BE2C (cell line): Measurements from ENCODE around the gene UROC1.
A peak's percentile ranks its signal among the peaks of the same experiment; 100 is the strongest.

Experiments used
- DNase-seq: peaks from one replicate; pipeline ENCODE4 v3.0.0-alpha.2; 2020
- H3K27me3 ChIP-seq: fragments of 250-450 bp; sonication (Bioruptor Pico); 2 replicates; pipeline ENCODE4 v1.5.1; 2020; ENCODE audit warnings: mild to moderate bottlenecking
- H3K36me3 ChIP-seq: fragments of 250-450 bp; sonication (Bioruptor Pico); 2 replicates; pipeline ENCODE4 v1.5.1; 2020; ENCODE audit warnings: mild to moderate bottlenecking
- H3K4me1 ChIP-seq: fragments of 250-450 bp; sonication (Bioruptor Pico); 2 replicates; pipeline ENCODE4 v1.5.1; 2020
- H3K4me3 ChIP-seq: 2 replicates; pipeline ENCODE4 v1.5.1; 2011; ENCODE audit warnings: low read depth, low read length
- H3K9me3 ChIP-seq: fragments of 250-450 bp; sonication (Bioruptor Pico); 2 replicates; pipeline ENCODE4 v1.5.1; 2020
- TF ChIP-seq, protein P1 (sequence below): IDR thresholded peaks from 2 replicates; pipeline ENCODE4 v1.5.1; 2012; ENCODE audit warnings: mild to moderate bottlenecking, low read depth, low read length

Gene UROC1

DNA sequence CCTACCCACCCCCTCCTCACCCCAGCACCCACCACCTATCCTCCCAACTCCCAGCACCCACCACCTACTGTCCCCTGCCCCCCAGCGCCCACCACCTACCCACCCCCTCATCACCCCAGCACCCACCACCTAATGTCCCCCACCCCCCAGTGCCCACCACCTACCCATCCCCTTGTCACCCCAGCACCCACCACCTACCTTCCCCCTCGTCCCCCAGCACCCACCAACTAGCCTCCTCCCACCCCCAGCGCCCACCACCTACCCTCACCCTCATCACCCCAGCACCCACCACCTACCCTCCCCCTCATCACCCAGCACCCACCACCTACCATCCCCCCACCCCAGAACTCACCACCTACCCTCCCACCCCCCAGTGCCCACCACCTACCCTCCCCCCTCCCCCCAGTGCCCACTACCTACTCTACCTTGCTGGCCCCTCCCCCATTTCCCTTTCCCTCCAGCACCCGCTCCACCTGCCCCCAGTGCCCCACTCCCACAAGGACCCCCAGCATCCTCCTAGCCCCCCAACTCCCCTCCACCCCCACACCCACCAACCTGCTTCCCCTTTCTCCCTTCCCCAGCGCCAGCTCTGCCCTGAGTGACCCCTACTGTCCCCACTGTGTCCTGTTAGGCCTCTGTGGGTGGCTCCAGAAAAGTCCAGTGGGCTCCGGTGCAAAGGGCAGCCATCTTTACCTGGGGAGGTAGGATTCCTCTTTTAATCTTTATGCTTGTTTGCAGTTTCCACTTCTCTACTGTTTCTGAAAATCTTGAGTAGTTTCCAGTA is 1.2 kb downstream of the UROC1 start:
- H3K36me3 ChIP-seq, result no peaks in the 10 kb centered on the region
- DNase-seq, result no peak
- H3K4me3 ChIP-seq, result no peak overlapping the region
- no peaks in the 10 kb centered on the region for H3K9me3 ChIP-seq
- no peaks in the 10 kb centered on the region for H3K27me3 ChIP-seq
- TF ChIP-seq, protein P1, sequence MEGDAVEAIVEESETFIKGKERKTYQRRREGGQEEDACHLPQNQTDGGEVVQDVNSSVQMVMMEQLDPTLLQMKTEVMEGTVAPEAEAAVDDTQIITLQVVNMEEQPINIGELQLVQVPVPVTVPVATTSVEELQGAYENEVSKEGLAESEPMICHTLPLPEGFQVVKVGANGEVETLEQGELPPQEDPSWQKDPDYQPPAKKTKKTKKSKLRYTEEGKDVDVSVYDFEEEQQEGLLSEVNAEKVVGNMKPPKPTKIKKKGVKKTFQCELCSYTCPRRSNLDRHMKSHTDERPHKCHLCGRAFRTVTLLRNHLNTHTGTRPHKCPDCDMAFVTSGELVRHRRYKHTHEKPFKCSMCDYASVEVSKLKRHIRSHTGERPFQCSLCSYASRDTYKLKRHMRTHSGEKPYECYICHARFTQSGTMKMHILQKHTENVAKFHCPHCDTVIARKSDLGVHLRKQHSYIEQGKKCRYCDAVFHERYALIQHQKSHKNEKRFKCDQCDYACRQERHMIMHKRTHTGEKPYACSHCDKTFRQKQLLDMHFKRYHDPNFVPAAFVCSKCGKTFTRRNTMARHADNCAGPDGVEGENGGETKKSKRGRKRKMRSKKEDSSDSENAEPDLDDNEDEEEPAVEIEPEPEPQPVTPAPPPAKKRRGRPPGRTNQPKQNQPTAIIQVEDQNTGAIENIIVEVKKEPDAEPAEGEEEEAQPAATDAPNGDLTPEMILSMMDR, result no peak
- H3K4me1 ChIP-seq, result no peaks in the 10 kb centered on the region

DNA sequence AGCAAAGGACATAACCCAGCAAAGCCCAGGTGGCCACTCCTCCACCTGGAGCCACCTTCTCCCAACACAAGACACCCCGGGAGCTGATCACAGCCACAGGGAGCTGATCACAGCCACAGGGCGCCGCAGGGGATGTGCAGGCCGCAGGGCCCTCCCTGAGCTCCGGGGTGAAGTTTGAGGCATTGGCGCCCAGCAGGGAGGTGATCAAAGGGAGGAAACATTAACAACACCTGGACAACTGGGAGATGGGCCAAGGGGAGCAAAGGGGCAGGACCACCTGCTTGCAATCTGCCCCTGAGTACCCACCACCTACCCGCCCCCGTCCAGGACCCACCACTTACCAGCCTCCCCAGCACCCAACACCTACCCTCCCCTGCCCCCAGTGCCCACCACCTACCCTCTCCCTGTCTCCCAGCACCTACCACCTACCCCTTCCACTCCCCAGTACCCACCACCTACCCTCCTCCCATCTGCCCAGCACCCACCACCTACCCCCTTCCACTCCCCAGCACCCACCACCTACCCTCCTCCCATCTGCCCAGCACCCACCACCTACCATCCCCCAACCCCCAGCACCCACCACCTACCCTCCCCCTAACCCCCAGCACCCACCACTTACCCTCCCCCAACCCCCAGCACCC is 2.4 kb downstream of the UROC1 start:
- Histone ChIP-seq H3K36me3 (no peaks in the 10 kb centered on the region), H3K27me3 (no peaks in the 10 kb centered on the region), H3K4me3 (no peak overlapping the region), H3K4me1 (no peaks in the 10 kb centered on the region), H3K9me3 (no peaks in the 10 kb centered on the region)
- TF ChIP-seq, protein P1, result no peak
- peak; percentile 5 for DNase-seq

DNA sequence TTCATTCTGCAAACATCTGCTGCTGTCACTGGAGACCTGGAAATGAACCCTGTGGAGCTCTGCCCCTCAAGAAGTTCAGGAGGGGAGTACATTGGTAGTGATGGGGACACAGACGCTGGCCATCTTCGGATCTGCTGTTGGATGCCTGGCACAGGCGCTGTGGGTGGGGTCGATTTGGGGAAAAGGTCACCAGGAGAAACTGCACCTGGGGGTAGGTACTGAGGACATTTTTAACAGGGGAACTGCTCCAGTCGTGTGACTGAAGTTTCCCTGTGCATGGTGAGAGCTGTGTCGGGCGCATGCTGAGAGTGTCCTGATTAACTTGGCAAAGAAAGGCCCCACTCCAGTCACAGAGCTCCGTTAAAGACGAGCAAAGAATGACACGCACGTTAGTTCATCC is 3.4 kb downstream of the UROC1 start:
- Histone ChIP-seq H3K36me3 (no peaks in the 10 kb centered on the region), H3K27me3 (no peaks in the 10 kb centered on the region), H3K4me3 (no peak overlapping the region), H3K9me3 (no peaks in the 10 kb centered on the region), H3K4me1 (no peaks in the 10 kb centered on the region)
- TF ChIP-seq, protein P1, result no peak
- DNase-seq, result no peak

DNA sequence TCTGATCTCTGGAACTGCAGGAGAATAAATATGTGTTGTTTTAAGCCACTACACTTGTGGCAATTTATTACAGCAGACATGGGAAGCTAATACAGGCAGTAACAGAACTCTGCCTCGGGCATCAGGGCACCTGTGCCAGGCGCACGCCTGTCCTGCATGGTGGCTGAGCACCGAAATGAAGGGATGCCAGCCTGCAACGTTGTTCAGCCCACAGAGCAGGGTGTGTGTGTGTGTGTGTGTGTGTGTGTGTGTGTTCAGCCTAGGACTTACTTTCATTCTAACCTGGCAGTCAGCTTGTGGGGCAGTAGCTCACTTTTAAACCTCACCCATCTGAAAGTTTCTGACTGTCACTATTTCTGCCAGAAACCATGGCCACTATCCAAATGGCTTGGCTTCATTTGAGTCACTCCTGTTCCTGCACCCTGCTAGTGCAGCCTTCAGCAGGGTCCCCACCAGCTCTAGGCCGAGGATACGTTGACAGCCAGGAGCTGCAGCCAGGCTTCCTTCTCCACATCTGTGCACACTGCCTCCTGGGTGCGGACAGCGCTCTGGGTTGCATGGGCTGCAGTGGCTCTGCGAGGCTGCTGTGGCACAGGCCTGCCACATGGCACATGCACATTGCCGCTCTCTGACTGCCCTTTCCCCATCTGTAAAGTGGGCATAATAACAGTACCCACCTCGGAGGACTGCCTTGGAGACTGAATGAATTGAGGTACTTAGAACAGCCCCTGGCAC is 4.5 kb downstream of the UROC1 start:
- TF ChIP-seq, protein P1, result no peak
- DNase-seq, result no peak
- Histone ChIP-seq H3K9me3 (no peaks in the 10 kb centered on the region), H3K36me3 (no peaks in the 10 kb centered on the region), H3K4me3 (no peak overlapping the region), H3K4me1 (no peaks in the 10 kb centered on the region), H3K27me3 (no peaks in the 10 kb centered on the region)

DNA sequence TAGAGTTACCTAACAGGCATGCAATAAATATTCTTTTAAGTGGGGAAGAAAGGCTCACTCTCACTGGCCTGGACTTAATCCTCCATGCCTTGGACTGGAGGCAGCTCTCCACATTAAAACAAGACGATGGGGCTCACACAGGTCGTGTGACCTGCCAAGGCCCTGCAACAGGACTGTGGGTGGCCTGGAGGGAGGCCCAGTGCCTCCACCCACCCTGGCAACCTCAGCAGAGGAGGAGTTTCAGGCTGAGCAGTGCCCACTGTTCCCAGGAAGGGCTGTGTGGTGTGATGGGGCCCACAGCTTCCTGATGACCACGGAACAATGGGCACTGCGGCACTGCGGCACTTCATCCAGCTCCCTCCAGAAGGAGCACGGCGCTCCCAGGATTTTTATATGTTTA is 5.5 kb downstream of the UROC1 start:
- Histone ChIP-seq H3K27me3 (no peaks in the 10 kb centered on the region), H3K4me1 (no peaks in the 10 kb centered on the region), H3K4me3 (no peak overlapping the region), H3K36me3 (no peaks in the 10 kb centered on the region), H3K9me3 (no peaks in the 10 kb centered on the region)
- no peak for DNase-seq
- TF ChIP-seq, protein P1, result no peak
